A673 (cell line): ENCODE data around the gene CRYBB1. TPM values are rescaled to one million over a fixed set of nuclear protein-coding genes. Genes with fewer than 3 reads are reported as not detected.

Experiments
- BruUV-seq: library from RNA; stranded (reverse); fragments of 400-500 nt; replicated peaks from 2 replicates; lab custom pipeline; 2021; lab: Mats Ljungman, UMichigan
- CTCF ChIA-PET: fragments of 300-600 bp; sonication (Branson Sonifier 250); formaldehyde crosslinking; loops from one replicate; lab custom pipeline; 2022; ENCODE audit warnings: antibody characterized with exemption; lab: Charles Lee
- POLR2A ChIA-PET: fragments of 300-600 bp; sonication (Branson Sonifier 250); formaldehyde crosslinking; loops from one replicate; lab custom pipeline; 2022; ENCODE audit warnings: antibody characterized with exemption; ENCODE audit not compliant: low non-redundant PET; lab: Charles Lee
- DNase-seq: peaks from one replicate; pipeline ENCODE4 v3.0.0-alpha.2; 2015; ENCODE audit warnings: low spot score
- H3K27ac ChIP-seq: fragments of 200-600 bp; sonication (generic); 2 replicates; pipeline ENCODE4 v1.5.1; 2016; ENCODE audit warnings: mixed run types, low read depth, mild to moderate bottlenecking, mixed read lengths, antibody characterized with exemption, low read length; ENCODE audit not compliant: poor library complexity, severe bottlenecking
- H3K27me3 ChIP-seq: fragments of 200-600 bp; sonication (generic); replicated peaks from 2 replicates; pipeline ENCODE4 v1.6.1; 2017; ENCODE audit warnings: mixed run types, low read depth, mild to moderate bottlenecking, mixed read lengths, antibody characterized with exemption, low read length; ENCODE audit not compliant: insufficient read depth, poor library complexity
- H3K36me3 ChIP-seq: fragments of 200-600 bp; sonication (generic); 2 replicates; pipeline ENCODE4 v1.6.1; 2016; ENCODE audit warnings: mixed run types, mild to moderate bottlenecking, mixed read lengths, antibody characterized with exemption, low read length; ENCODE audit not compliant: insufficient read depth, poor library complexity, severe bottlenecking
- H3K4me1 ChIP-seq: fragments of 200-600 bp; sonication (generic); 2 replicates; pipeline ENCODE4 v1.6.1; 2017; ENCODE audit warnings: mixed run types, mild to moderate bottlenecking, mixed read lengths, antibody characterized with exemption, low read length; ENCODE audit not compliant: insufficient read depth, poor library complexity, severe bottlenecking
- H3K4me3 ChIP-seq: fragments of 200-600 bp; sonication (generic); 2 replicates; pipeline ENCODE4 v1.5.1; 2016; ENCODE audit warnings: low read depth, mixed run types, mild to moderate bottlenecking, mixed read lengths, low read length; ENCODE audit not compliant: poor library complexity, severe bottlenecking
- H3K9me3 ChIP-seq: fragments of 200-600 bp; sonication (generic); 2 replicates; pipeline ENCODE4 v1.6.1; 2016; ENCODE audit warnings: mixed run types, low read depth, mild to moderate bottlenecking, mixed read lengths, antibody characterized with exemption, low read length; ENCODE audit not compliant: poor library complexity, severe bottlenecking
- EZH2 ChIP-seq: fragments of 200-600 bp; sonication (generic); IDR thresholded peaks from 2 replicates; pipeline ENCODE4 v1.6.1; 2017; ENCODE audit warnings: borderline replicate concordance, low read depth, mild to moderate bottlenecking, mixed read lengths, antibody characterized with exemption, low read length; ENCODE audit not compliant: poor library complexity, severe bottlenecking
- intact Hi-C: fragments of 100-400 bp; cut with micrococcal nuclease; formaldehyde crosslinking; loops from one replicate; pipeline ENCODE4 v1.10.0; 2022; ENCODE audit not compliant: unreplicated experiment
- total RNA-seq: library from RNA; stranded (reverse); gene quantifications from 2 replicates; pipeline ENCODE4 v1.2.3, GENCODE V29; 2021
- TF ChIP-seq, protein P1 (sequence below): fragments of 300-800, 200-600 bp; sonication (generic); conservative IDR thresholded peaks from 2 replicates; pipeline ENCODE4 v1.5.1; 2017; ENCODE audit warnings: low read depth, mild to moderate bottlenecking, antibody characterized with exemption, low read length, moderate library complexity, mixed read lengths

The CRYBB1 gene
- total RNA-seq, 1 experiment from 2014 or later, result not detected

DNA sequence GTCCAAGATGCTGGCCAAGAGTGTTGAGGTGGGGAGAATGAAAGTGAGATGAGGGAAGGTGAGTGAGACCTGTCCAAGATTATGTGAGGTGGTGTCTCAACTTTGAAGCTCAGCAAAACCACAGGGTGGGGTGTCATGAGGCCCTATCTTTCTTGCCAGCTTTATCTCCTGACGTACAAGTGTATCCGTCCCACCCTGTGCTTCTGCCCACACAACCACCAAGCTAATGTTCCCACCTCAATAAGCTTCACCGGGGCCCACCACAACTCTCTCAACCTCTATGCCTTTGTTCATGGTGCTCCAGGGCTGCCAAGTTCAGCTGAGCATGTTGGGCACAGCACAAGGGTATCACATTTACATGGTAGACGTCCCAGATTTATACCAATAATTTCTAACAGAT, 20.8 kb downstream of the CRYBB1 start:
- intact Hi-C loops, result no loop called here
- no peak overlapping the region for H3K4me3 ChIP-seq
- no peaks in the 10 kb centered on the region for H3K4me1 ChIP-seq
- no peaks in the 10 kb centered on the region for H3K9me3 ChIP-seq
- DNase-seq, result no peak
- CTCF ChIA-PET, result interaction anchor here (0.6 kb wide), 1 partner anchor 233 kb away, joined by 5 read pairs; no protein-coding TSS in a partner anchor
- no TSS peak for BruUV-seq
- no peaks in the 10 kb centered on the region for H3K27me3 ChIP-seq
- POLR2A ChIA-PET, result no interaction called here
- H3K36me3 ChIP-seq, result no peaks in the 10 kb centered on the region
- no peak for TF ChIP-seq EZH2
- TF ChIP-seq, protein P1, sequence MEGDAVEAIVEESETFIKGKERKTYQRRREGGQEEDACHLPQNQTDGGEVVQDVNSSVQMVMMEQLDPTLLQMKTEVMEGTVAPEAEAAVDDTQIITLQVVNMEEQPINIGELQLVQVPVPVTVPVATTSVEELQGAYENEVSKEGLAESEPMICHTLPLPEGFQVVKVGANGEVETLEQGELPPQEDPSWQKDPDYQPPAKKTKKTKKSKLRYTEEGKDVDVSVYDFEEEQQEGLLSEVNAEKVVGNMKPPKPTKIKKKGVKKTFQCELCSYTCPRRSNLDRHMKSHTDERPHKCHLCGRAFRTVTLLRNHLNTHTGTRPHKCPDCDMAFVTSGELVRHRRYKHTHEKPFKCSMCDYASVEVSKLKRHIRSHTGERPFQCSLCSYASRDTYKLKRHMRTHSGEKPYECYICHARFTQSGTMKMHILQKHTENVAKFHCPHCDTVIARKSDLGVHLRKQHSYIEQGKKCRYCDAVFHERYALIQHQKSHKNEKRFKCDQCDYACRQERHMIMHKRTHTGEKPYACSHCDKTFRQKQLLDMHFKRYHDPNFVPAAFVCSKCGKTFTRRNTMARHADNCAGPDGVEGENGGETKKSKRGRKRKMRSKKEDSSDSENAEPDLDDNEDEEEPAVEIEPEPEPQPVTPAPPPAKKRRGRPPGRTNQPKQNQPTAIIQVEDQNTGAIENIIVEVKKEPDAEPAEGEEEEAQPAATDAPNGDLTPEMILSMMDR, result no peak
- no peak overlapping the region for H3K27ac ChIP-seq

DNA sequence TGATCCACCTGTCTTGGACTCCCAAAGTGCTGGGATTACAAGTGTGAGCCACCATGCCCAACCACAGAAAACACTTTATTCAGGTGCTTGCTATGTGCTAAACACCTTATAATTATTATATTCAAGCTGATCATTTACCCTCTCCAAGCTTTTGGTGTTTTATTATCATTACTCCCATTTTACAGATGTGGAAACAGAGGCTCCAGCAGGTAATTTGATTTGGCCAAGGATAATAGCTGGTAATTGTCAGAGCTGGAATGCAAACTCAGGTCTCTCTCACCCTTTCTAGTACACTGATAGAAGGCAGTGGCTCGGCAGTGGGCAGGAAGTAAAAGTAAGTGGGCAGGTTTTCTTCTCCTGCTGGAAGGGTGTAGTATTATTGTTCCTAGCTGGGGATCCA, 24.1 kb downstream of the CRYBB1 start:
- intact Hi-C loops, result no loop called here
- Histone ChIP-seq H3K27ac (no peak overlapping the region), H3K9me3 (no peaks in the 10 kb centered on the region), H3K4me3 (no peak overlapping the region), H3K36me3 (no peaks in the 10 kb centered on the region), H3K4me1 (no peaks in the 10 kb centered on the region), H3K27me3 (no peaks in the 10 kb centered on the region)
- DNase-seq, result no peak
- POLR2A ChIA-PET, result no interaction called here
- CTCF ChIA-PET, result no interaction called here
- no TSS peak for BruUV-seq
- TF ChIP-seq, protein P1, result no peak
- no peak for TF ChIP-seq EZH2

DNA sequence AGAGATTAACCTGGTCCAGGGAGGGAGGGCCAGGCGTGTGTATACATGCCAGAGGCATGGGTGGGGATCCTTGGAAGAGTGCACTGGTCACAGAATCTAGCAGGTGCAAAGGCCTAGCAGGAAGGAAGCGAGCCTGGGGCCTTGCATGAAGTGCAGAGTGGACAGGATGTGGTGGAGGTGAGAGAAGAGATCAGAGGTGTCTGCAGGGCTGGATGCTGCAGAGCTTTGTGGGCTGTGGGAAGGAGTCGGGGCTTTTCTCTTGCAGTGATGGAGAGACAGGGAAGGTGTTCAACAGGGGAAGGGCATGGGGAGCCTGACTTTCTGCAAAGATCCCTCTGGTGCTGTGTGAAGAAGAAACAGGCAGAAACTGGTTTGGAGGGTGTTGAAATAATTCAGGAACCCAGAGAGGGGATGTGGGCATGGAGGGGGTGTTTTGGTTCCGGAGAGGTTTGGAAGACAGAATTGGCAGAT, 25.4 kb downstream of the CRYBB1 start:
- Histone ChIP-seq H3K27ac (no peak overlapping the region), H3K36me3 (no peaks in the 10 kb centered on the region), H3K4me3 (no peak overlapping the region), H3K27me3 (no peaks in the 10 kb centered on the region), H3K9me3 (no peaks in the 10 kb centered on the region), H3K4me1 (no peaks in the 10 kb centered on the region)
- TF ChIP-seq, protein P1, result no peak
- no peak for TF ChIP-seq EZH2
- intact Hi-C loops, result no loop called here
- ChIA-PET POLR2A (no interaction called here), CTCF (no interaction called here)
- DNase-seq, result no peak
- BruUV-seq, result no TSS peak
